Effector CD8-positive, alpha-beta T cell (primary cell): ENCODE measurements around the gene CEMIP.
"Not testable (repeated sequence)": the region's sequence is repeated elsewhere in the genome, so short reads cannot be mapped to it uniquely, and the experiment has no call there.

Source experiments
- DNase-seq: peaks from one replicate; lab custom pipeline; 2025; lab: John Stamatoyannopoulos, UW

The CEMIP gene

DNA sequence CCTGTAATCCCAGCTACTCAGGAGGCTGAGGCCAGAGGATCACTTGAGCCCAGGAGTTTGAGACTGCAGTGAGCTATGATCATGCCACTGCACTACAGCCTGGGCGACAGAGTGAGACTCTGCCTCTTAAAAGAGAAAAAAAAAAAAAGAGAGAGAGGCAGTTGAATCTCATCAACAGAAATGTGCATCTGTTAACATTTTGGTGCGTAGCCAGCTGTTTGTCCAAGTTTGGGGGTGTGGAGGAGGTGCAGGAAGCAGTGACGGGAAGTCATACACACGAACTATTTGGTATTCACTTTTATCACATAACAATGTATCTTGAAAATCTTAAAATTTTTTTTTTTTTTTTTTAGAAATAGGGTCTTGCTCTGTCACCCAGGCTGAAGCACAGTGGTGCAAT, 18.2 kb upstream of the CEMIP start:
- no peak for DNase-seq

DNA sequence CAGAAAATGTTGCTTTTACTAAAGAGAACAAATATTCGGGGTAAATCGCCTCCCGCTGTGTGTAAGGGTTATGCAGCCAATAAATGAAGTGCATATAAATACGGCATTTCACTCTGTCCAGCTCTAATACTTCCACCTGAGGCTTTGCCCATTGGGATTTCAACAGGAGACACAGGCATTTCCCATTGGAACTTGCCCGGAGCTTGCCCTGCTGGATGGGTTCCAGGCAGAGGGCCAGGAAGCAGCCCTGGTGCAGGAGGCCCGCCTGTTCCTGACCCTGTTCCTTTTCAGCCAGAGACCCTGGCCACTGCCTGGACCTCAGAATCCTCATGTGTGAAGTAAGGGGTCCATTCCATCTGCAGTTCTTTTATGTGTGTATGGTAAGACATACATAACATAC, 17.4 kb upstream of the CEMIP start:
- DNase-seq: no peak

DNA sequence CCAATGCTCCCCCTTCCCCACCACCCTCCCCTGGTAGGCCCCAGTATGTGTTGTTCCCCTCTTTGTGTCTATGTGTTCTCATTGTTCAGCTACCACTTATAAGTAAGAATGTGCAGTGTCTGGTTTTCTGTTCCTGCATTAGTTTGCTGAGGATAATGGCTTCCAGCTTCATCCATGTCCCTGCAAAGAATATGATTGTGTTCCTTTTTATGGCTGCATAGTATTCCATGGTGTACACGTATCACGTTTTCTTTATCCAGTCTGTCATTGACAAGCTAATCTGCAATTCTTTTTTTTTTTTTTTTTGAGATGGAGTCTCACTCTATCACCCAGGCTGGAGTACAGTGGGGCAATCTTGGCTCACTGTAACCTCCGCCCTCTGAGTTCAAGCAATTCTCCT, 15.9 kb upstream of the CEMIP start:
- DNase-seq: not testable (repeated sequence)

DNA sequence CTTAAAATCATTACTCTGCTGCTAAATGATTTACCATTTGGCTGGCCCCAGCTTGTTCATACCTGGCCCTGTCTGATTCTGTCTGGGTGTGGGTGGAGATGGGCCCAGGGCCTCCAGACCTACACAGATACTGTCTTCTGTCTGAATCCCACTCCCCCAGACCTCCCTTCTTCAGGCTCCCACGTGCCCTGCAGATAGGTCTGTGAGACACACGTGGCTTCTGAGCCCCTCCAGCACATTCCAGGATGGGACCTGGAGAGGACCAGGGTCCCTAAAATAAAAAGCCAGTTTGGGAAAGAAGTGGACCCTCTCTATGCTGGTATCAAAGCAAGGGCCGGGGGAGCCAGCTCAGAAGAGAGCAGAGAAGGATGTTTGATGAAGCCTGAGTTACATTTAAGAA, 14.6 kb upstream of the CEMIP start:
- DNase-seq: no peak

DNA sequence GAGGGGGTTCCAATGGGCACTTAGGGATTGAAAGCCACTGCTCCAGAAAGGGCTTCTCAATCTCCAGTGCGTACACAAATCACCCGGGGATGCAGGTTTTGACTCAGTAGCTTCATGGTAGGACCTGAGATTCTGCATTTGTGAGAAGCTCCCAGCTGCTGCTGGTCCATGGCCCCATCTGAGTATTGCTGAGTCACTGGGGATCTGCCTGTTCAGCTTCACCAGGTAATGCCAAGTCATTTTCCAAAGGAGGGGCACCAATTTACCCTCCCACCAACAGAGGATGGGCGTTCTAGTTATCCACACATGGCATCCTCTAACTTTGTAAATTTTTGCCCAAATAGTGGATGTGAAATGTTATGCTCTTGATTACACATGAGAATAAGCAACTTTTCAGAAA, 12.9 kb upstream of the CEMIP start:
- DNase-seq: no peak

DNA sequence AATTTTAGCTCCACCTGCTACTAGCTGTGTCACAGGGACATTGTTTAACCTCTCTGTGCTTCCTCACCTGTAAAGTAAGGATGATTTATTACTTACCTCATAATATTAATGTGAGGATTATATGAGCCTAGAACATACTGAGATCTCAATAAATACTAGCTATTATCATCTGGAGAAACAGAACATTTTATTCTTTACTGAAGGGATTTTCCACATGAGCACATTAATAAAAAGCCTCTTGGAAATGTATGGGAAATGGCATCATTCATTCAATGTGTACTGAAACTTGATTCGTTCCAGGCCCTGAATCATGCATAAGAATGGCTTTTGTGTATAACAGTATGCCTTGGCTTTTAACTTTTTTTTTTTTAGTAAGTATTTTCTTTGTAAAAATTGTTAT, 11.0 kb upstream of the CEMIP start:
- DNase-seq: no peak

DNA sequence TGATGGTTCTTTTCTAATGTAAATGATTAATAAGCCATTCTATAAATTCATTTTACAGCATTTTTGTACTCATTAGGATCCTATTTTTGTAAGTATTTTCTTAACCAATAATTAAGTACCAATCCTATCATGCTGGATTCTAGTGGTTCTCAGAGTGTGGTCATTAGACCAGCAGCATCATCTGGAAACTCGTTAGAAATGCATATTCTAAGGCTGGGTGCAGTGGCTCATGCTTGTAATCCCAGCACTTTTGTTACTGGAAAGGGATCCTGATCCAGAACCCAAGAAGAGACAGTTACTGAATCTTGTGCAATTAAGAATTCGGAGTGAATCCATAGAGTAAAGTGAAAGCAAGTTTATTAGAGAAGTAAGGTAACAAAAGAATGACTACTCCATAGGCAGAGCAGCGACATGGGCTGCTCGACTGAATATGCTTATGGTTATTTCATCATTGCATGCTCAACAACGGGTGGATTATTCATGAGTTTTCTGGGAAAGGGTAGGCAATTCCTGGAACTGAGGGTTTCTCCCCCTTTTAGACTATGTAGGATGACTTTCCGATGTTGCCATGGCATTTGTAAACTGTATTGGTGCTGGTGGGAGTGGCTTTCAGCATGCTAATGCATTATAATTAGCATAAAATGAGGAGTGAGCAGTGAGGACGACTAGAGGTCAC, 9.9 kb upstream of the CEMIP start:
- no peak for DNase-seq

DNA sequence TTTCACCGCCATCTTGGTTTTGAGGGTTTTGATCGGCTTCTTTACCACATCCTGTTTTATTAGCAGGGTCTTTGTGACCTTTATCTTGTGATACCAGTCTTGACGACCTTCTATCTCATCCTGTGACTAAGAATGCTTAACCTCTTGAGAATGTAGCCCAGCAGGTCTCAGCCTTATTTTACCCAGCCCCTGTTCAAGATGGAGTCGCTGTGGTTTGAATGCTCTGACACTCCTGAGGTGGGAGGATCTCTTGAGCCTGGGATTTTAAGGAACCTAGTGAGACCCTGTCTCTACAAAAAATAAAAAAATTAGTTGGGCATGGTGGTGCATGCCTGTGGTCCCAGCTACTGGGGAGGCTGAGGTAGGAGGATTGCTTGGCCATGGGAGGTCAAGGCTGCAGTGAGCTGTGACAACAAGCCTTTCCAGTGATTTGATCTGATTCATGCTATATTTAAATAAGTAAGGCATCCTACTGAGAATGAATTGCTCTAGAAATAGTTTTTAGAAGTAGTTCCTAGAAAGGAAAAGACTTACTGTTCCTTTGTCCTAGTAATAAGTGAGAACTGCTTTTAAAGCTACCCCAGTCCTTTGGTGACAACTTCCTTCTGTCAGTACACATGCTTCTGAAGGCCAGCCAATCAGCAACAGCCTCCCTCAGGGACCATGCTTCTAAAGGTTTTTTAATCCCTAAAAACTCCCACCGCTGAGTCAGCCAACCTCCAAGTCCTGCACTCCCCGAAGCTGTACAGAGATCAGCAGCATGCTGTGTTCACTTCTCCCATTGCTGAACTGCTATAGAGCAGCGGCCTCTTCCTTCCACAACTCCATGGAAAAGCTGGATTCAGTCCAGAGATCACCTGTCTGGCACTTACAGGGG, 9.1 kb upstream of the CEMIP start:
- DNase-seq: no peak

DNA sequence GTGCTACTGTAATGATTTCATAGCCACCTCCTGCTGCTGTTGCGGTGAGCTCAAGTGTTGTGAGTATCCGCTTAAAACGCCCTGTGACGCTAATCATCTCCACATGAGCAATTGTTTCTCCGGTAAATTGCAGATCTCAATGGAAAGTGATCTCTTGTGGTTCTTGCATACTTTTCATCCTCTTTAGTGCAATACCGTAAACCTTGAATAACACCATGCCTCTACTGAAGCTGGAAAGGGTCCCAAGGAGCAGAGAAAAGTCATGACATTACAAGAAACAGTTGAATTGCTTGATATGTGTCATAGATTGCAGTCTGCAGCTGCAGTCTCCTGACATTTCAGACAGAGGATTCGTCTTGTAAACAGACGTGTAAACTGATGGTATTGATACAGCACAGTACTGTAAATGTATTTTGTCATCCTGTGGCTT, 6.0 kb upstream of the CEMIP start:
- DNase-seq: no peak

DNA sequence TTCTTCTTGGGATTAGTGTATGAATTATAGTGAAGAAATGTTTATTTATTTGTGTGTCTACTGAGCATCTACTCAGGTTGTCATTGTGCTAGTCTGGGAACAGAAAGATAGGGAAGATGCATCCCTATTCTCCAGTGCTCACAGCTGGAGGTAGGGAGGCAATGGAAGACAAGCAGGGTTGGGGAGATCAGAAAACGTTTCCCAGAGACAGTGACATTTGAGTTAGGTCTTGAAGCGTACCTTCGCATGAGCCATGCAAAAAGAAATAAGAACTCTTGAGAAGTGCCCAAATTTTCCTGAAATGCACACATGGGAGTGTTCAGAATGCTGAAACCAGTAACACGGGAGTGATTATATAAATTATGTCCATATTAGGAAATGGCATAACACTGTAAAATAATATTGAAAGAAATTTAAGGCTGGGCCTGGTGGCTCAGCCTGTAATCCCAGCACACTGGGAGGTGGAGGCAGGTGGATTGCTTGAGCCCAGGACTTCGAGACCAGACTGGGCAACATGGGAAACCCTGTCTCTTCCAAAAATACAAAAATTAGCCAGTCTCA, 5.3 kb upstream of the CEMIP start:
- no peak for DNase-seq

DNA sequence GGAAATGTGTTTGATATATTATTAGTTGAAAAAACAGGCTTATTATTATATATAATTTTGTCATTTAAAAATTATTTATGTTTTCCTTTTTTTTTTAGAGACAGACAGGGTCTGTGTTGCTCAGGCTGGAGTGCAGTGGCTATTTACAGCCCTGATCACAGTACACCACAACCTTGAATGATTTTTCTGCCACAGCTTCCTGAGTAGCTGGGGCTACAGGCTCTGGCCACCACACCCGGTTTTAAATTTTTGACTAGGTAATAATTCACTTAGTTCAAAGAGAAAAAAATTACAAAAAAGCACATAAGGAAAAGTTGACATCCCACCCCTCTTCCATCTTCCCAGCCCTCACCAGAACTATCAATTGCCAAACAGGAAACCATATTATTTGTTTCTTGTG, 4.7 kb upstream of the CEMIP start:
- no peak for DNase-seq

DNA sequence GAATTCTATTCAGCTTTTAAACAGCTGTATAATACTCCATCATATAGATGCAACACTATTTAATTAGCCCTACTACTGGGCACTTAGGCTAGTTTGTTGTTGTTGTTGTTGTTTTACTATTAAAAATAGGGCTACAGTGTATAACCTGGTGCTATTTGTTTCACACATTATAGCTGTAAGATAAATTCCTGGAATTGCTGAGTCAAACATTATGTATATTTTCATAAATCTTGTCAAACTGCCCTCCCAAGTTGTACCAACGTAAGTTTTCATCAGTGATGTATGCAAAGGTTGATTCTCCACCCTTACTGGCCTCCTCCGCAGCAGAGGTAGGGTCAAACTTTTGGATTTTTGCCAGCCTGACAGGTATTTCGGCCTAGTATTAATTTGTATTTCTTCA, 3.8 kb upstream of the CEMIP start:
- DNase-seq: no peak

DNA sequence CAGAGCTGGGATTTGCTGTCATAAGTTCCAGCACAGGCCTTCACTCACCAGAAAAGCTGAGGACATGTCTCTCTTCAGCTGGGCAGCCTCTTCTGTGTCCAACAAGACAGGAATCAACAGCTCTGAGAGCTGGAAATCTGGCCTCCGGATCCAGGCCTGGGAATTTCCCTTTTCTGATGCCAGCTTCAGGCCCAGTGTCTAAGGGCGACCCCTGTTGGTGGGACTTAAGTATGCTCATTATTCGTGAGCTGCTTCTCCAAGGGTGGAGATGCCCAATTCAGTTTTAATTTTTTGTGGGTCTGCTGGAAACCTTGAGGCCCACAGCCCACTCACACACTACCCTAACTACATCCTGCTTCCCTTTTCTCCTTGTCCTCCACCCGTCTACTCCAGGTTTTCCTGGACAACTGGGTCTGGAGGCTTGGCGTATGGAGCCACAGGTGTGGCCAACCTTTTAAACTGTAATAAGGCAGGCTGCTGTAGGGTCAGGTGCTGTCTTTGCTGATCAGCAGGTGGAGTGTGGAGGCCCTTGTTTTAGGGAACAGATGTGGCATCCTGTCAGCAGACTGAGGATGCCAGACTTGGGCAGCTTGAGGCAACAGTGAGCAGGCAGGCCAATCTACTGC, 2.6 kb upstream of the CEMIP start:
- peak; percentile 24 for DNase-seq

DNA sequence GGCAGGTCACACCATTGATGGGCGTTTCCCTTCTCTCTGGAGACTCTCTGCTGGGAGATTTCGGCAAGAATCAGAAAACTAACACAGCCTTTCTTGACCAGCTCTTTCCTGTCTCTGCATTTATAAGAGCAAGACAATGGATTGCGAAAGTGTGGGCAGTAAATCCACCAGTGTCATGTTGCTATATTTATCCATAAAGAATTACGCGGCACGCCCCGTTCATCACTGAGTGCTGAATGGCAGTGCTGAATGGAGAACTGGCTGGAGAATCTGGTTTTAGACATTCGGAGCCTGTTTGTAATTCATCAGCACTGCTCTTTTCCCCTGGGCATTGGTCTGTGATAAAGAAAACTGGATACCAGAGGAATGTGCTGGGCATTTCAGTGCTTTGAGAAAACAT, 2.0 kb upstream of the CEMIP start:
- DNase-seq: no peak

DNA sequence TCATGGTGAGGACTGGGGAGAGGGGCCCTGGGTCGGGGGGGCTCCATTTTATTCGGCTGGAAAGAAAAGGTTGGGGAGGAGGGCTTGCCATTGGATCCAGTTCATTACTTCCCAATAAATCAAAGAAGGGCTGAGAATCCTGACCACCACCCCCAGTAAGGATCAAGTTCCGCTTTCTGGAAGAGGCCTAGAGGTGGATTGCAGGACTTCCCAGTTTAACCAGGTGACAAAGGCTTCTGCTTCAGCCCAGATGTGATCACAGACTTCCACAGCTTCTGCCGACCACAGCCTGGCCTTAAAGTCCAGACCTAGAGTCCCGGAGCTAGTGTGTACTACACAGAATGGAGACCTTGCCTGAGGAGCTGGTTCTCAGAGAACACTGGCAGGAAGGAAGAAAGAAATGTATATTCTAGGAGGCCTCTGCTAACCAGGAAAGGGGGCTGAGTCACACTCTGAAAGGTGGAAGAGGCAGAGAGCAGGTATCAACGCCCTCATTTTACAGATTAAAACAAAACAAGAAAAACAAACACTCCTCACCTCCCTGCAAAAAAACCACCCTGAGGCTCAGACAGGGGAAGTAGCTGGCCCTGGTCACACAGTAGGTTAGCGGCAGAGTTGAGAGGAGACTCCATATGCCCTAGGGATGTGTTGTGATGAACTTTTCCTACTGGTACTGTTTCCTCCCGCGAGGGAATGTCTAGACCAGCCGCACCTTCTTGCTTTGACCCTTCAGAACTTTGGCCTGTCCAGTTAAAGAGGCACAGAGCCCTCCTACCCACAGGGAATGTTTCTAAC, 1.1 kb upstream of the CEMIP start:
- DNase-seq: no peak

DNA sequence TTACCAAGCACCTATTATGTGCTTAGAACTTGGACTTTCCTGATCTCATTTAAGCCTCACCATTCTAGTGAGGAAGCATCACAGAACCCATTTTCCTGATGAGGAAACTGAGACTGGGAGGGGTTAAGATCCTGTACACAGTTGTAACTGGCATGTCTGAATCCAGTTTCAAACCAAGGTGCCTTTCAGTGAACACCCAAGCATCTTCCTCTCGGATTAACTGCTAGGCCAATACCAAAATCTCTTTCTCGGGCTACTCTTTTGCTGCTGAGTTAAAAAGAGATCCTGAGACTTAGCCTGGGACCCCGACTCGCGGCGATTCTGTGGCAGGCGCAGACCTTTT, 578 bp upstream of the CEMIP start:
- no peak for DNase-seq

DNA sequence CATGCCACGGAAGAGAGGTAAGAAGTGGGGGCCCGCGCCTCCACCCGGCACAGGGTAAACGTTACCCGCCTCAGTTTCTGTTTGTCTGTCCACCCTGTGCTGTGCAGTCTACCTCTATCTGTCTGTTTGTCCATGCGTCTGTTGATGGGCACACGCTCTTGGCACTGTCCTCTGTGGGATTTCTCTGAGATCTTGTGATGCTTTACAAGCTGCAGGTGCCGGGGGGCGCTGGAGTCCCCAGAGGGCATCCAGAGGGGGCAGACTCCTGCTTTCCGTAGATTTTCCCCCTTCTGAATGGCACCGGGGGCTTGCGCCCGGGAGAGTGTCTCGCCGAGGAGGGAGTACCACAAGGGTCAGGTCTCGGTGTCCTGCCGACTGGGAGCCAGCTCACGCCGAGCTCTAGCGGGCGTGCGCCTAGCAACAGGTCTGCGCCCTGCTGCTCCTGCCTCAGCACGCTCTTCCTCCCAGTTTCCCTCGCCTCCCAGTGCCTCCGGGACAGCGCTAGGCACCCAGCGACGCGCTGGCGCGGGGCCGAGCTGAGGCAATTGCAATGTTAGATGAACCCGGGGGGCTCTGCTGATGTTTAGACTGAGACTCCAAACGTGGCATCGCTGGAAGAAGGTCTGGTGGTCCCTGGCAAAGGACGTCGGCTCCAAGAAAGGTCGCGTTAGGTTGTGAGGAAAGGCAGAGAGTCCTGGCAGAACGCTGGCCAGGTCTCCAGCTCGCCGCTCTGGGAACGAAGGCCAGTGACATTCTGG, 667 bp downstream of the CEMIP start:
- no peak for DNase-seq

DNA sequence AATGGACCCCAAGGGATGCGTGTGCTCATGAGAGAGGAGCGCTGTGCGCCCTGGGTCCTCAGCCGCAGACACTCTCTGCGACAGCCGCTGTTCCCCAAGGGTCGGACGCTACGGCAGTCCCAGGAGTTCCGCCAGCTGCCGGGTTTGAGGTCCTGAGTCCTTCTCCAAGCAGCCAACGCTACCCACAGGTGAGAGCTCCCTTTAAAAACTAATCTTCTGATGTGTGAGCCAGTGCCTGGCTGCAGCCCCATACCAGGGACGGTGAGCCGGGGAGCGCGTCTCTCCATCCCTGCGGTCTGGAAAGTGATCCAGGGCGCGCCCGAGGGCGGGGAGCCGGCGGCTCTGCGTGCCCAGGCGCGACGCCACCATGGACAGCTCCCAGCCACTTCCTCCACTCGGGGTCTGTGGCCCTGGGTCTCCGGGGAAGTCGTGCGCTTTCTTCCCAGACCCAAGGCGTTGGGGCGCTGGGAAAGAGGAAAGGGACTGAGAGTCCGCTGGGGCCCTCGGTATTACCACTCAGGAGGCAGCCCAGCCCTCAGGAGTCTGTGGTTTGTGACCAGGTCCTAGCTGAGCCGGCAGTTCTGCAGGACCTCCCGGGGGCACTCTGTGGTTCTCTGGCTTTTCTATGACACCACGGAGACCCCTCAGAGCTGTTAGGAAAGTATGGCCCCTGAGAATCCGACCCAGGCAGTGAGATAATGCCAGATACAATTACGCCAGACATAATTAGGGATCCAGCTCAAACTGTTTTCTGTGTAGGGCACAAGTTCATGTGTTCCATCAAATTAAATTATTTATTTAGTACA, 1.4 kb downstream of the CEMIP start:
- DNase-seq: no peak

DNA sequence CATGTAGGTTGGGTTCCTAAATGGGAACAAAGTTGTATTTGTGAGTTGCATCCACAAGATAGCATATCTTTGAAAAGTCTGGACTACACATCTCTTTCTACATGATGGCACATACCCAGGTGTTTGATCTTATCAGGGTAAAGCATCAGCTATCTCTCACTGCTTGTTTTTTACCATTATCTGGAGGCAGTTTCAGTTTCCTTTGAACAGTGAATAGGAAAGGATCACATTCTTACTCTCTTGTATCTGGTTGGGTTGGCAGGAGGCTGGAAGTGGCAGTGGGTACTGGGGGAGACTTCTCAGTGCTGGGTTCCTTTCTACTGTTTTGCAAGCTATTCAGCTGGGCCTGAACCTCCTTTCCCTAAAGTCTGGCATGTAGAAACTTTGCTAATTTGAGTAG, 4.1 kb downstream of the CEMIP start:
- no peak for DNase-seq

DNA sequence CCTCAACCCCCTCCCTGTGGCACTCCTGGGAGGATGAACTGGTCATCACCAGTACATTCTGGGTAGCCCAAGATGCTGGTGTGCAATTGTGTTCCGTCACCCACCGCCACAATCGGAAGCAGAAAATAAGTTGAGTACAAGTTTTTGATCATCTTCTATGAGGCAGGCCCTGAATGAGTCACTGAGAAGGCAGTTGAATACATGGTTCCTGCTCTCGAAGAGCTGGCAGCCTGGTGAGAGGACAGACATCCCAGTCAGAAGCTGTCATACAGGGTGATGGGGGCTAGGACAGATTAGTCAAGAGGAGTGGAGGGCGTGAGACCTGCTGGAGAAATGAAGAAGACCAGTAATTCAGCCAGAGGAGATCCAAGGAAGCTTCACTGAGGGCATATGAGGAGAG, 6.2 kb downstream of the CEMIP start:
- DNase-seq: no peak
